Measurements from ENCODE around the gene EVC2. TPM values are rescaled to one million over a fixed set of nuclear protein-coding genes. Genes with fewer than 3 reads are reported as not detected.
A peak's percentile ranks its signal among the peaks of the same experiment; 100 is the strongest.

The EVC2 gene
- polyA plus RNA-seq, 3 donors, result 0.04 to 0.12 (median 0.08) TPM

GRCh38 chr4:5710961-5711478 lies 2.7 kb upstream of the EVC2 start, which contains the start of gene EVC:
Gene EVC (plus strand): TSS chr4:5711201. CDS start chr4:5711381, 180 bp downstream.
- H3K27me3 Mint-ChIP-seq (ENCODE audit: low read depth in 3 of 3), result peaks cover 46 to 75% (median 57%) of the 10 kb centered on the region in 3 donors
- H3K9ac ChIP-seq (ENCODE audit: insufficient read depth, low read length, poor library complexity, severe bottlenecking), result peak within 1 kb of the TSS; percentile 40
- peaks cover 22% of the 10 kb centered on the region for H3K4me1 Mint-ChIP-seq
- H2AFZ ChIP-seq (ENCODE audit: insufficient read depth, low read depth, low read length, poor library complexity, severe bottlenecking), result peak within 1 kb of the TSS; percentile 72
- peak within 1 kb of the TSS; percentile 68 to 92 for H3K4me3 Mint-ChIP-seq
- H3K79me2 ChIP-seq (ENCODE audit: insufficient read depth, low read length), result no peaks in the 10 kb centered on the region
- peaks cover 0 to 2% of the 10 kb centered on the region in 2 donors for H3K36me3 Mint-ChIP-seq
- under 1% methylated on average over 46 of the region's 49 CpGs for WGBS (ENCODE audit: insufficient coverage)
- no peak within 1 kb of the TSS for H3K27ac Mint-ChIP-seq
- peak within 1 kb of the TSS; percentile 42 to 72 (median 45) for H3K4me3 ChIP-seq (replicated peaks in 1 of 3; ENCODE audit: low read depth in 2 of 3, low read length in 3 of 3)
- no peaks in the 10 kb centered on the region for H4K20me1 ChIP-seq (ENCODE audit: insufficient read depth, low read length)
- H3K9me3 Mint-ChIP-seq, result peaks cover 0 to 31% (median 17%) of the 10 kb centered on the region in 7 donors
- peak within 1 kb of the TSS; percentile 79 for H3K4me2 ChIP-seq (replicated peaks; ENCODE audit: extremely low read depth, low read length, poor library complexity, severe bottlenecking)
- peaks cover 26 to 54% of the 10 kb centered on the region in 2 donors for H3K27me3 ChIP-seq (ENCODE audit: control insufficient read depth in 2 of 2, insufficient read depth in 2 of 2, low read length in 2 of 2)
- TF ChIP-seq CTCF (IDR thresholded peaks at IDR 0.05), result no peak
- H3K27ac ChIP-seq (ENCODE audit: low read depth in 1 of 2, low read length in 2 of 2), result no peak within 1 kb of the TSS
- intact Hi-C loops (cut with micrococcal nuclease), result no loop called here
- H3K36me3 ChIP-seq (replicated peaks in 1 of 2; ENCODE audit: control insufficient read depth in 1 of 2, insufficient read depth in 2 of 2, low read length in 2 of 2), result no peaks in the 10 kb centered on the region
- H3K9me3 ChIP-seq (replicated peaks in 1 of 2; ENCODE audit: control insufficient read depth in 1 of 2, insufficient read depth in 1 of 2, low read length in 2 of 2), result peaks cover 8 to 14% of the 10 kb centered on the region in 2 donors
- peaks cover 13 to 29% of the 10 kb centered on the region in 2 donors for H3K4me1 ChIP-seq (ENCODE audit: control insufficient read depth in 1 of 2, insufficient read depth in 2 of 2, low read length in 2 of 2)
- DNase-seq, result no peak

GRCh38 chr4:5710065-5710960 lies 2.0 kb upstream of the EVC2 start:
- H3K4me2 ChIP-seq (replicated peaks; ENCODE audit: extremely low read depth, low read length, poor library complexity, severe bottlenecking), result peak overlapping the region; percentile 79
- H3K79me2 ChIP-seq (ENCODE audit: insufficient read depth, low read length), result no peaks in the 10 kb centered on the region
- intact Hi-C loops (cut with micrococcal nuclease), result no loop called here
- H3K27ac ChIP-seq (ENCODE audit: low read depth in 1 of 2, low read length in 2 of 2), result no peak overlapping the region
- Mint-ChIP-seq H3K4me3 (peak overlapping the region; percentile 68 to 92), H3K36me3 (peaks cover 0 to 2% of the 10 kb centered on the region in 2 donors), H3K4me1 (peaks cover 22% of the 10 kb centered on the region), H3K27me3 (ENCODE audit: low read depth in 3 of 3) (peaks cover 46 to 75% (median 57%) of the 10 kb centered on the region in 3 donors), H3K27ac (no peak overlapping the region), H3K9me3 (peaks cover 0 to 26% (median 13%) of the 10 kb centered on the region in 7 donors)
- H4K20me1 ChIP-seq (ENCODE audit: insufficient read depth, low read length), result no peaks in the 10 kb centered on the region
- no peak for TF ChIP-seq CTCF (IDR thresholded peaks at IDR 0.05)
- peaks cover 26 to 54% of the 10 kb centered on the region in 2 donors for H3K27me3 ChIP-seq (ENCODE audit: control insufficient read depth in 2 of 2, insufficient read depth in 2 of 2, low read length in 2 of 2)
- peak overlapping the region; percentile 42 to 72 (median 45) for H3K4me3 ChIP-seq (replicated peaks in 1 of 3; ENCODE audit: low read depth in 2 of 3, low read length in 3 of 3)
- H3K36me3 ChIP-seq (replicated peaks in 1 of 2; ENCODE audit: control insufficient read depth in 1 of 2, insufficient read depth in 2 of 2, low read length in 2 of 2), result no peaks in the 10 kb centered on the region
- H3K9me3 ChIP-seq (replicated peaks in 1 of 2; ENCODE audit: control insufficient read depth in 1 of 2, insufficient read depth in 1 of 2, low read length in 2 of 2), result peaks cover 7 to 11% of the 10 kb centered on the region in 2 donors
- peak overlapping the region; percentile 72 for H2AFZ ChIP-seq (ENCODE audit: insufficient read depth, low read depth, low read length, poor library complexity, severe bottlenecking)
- peaks cover 13 to 29% of the 10 kb centered on the region in 2 donors for H3K4me1 ChIP-seq (ENCODE audit: control insufficient read depth in 1 of 2, insufficient read depth in 2 of 2, low read length in 2 of 2)
- WGBS (ENCODE audit: insufficient coverage), result 0% methylated on average over 5 of the region's 13 CpGs
- peak overlapping the region; percentile 40 for H3K9ac ChIP-seq (ENCODE audit: insufficient read depth, low read length, poor library complexity, severe bottlenecking)
- DNase-seq, result no peak
